GM18873 (cell line): ENCODE data around the gene IL17D.
"Not testable (repeated sequence)": the region's sequence is repeated elsewhere in the genome, so short reads cannot be mapped to it uniquely, and the experiment has no call there.

ENCODE experiments used
- ATAC-seq: cut with Tn5 transposase; IDR thresholded peaks from one replicate; pipeline ENCODE4 v1.9.1; 2021; ENCODE audit warnings: mild to moderate bottlenecking, moderate library complexity, moderate number of reproducible peaks; ENCODE audit not compliant: unreplicated experiment, low FRiP score

IL17D gene

GRCh38 chr13:20717581-20718542 lies 14.4 kb downstream of the IL17D start:
- no peak for ATAC-seq

- ATAC-seq: no peak
Observed at GRCh38 chr13:20718958-20719566, 15.6 kb downstream of the IL17D start.

DNA sequence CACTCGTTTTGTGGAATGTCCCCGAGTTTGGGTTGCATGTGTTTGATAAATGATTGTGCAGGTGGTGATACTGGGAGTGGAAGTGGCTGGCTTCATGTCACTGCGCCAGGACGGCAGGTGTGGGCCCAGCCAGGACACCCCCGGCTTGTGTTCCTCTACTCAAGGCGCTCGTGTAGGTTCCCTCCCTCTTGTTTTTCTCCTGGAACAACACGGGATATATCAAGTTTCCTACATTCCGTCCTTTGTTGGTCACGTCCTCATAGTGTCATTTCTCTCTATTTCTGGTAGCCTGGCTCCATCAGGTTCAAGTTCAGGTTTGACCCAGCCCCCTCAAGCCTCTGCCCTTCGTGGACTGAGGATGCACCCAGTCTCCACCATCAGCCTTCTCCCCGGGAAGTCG lies 16.3 kb downstream of the IL17D start:
- ATAC-seq: no peak

DNA sequence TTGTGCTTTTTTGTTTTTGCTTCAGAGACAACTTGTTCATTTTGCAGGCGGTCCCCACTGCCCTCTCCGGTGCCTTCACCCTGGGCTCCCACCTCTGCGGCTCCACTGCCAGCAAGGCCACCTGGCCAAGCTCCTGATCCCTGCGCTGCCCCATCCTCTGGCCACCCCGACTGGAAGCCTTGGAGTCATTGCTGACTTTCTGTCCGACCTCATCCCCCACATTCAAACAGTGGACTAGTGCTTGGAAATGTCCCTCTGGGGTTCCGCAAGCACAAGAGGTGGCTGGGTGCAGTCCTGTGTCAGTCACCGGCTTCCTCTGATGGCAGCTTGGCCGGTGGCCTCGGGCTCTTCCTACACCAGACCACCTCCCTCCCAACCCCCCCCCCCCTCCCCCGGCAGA lies 17.0 kb downstream of the IL17D start:
- ATAC-seq: no peak

DNA sequence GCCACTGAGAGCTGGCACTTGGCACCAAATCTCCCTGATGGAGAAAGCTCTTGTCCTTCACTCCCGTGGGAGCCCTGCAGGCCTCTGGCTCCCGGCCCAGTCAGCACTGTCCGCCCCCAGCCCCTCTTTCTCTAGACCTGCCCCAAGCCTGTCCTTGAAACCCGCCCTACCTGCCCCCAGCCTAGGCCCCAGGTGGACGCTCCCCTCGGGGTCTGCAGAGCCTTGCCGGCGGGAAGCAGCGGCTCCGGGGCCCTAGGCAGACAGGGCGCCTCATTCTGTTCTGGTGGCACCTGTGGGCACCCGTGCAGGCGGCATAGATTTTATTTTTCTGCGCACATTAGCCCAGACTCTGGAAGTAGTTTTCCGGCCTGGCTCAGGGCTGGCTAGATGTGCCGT lies 17.6 kb downstream of the IL17D start:
- no peak for ATAC-seq

- ATAC-seq: no peak
Observed at GRCh38 chr13:20721454-20722357, 18.2 kb downstream of the IL17D start.

DNA sequence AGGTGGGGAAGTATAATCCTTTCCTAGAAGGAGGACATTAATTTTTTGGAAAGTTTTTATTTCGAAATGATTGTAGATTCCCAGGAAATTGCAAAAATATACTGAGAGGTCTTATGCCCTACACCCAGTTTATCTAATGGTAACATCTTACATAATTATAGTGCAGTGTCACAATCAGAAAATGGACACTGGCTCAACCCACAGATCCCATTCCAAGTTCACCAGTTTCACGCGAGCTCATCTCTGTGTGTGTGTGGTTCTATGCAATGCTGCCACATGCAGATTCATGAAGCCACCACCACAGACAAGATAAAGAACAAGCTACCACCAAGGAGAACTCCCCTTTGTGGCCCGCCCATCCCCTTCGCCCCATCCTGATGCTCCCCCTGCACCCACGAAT lies 24.4 kb downstream of the IL17D start:
- no peak for ATAC-seq

- no peak for ATAC-seq
Observed at GRCh38 chr13:20728579-20729311, 25.2 kb downstream of the IL17D start.

DNA sequence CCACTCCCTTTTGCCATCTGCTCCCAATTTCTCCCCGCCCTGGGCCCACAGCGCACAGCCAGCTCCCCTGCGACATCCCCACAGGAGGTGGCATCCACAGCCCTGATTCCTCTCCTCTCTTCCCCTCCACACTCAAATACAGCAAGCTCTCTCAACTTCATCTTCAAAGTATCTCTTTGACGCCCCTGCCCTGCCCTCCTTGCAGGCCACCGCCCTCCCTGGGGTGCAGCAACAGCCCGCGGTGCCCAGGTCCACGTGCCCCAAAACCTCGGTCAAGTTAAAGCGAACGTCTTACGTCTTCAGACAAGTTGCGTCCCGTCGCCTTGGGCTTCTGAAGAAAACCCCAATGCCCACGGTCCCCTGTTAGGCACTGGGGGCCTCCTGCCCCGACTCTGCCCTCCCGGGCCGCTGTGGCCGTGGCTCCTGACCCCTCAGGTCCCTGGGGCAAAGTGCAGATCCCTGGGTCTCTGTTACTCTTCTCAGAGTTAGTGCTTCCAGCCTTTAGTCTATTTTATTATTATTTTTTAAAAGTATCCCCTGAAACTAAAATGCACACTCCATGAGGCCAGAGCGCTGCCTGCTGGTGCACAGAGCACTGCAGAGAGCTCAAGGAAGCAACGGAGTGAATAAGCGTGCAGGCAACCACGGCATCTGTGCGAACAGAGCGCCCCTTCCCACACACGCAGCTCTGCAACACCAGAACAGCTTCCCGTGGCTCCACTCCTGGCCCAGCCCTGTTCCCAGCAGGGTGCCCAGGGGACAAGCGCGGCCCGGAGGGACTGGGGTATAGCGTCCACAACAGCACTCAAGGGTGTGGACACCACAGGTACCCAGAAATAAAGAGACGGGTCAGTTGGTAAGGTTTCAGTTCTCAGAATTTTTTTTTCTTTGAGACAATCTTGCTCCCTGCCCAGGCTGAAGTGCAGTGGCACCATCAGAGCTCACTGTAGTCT lies 26.4 kb downstream of the IL17D start:
- ATAC-seq: no peak

DNA sequence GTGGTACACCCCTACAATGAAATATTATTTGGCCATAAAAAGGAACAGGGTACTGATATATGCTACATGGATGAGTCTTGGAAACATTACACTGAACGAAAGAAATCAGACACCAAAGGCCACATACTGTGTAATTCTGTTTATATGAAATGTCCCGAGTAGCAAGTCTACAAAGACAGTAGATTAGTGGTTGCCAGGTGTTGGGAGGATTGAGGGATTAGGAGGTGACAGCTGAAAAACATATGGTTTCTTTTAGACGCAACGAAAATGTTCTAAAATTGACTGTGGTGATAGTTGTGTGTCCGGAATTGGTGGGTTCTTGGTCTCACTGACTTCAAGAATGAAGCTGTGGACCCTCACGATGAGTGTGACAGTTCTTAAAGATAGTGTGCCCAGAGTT lies 35.1 kb downstream of the IL17D start:
- ATAC-seq: no peak

DNA sequence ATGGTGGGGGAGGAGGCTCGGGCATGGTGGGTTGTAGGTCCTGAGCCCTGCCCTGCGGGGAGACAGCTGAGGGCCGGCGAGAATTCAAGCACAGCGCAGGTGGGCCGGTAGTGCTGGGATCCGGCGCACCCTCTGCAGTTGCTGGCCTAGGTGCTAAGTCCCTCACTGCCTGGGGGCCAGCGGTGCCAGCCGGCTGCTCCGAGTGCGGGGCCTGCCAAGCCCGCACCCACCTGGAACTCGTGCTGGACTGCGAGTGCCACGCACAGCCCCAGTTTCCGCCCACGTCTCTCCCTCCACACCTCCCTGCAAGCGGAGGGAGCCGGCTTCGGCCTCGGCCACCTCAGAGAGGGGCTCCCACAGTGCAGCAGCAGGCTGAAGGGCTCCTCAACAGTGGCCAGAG lies 36.5 kb downstream of the IL17D start:
- no peak for ATAC-seq

- not testable (repeated sequence) for ATAC-seq
Observed at GRCh38 chr13:20743830-20744404, 40.4 kb downstream of the IL17D start.

- no peak for ATAC-seq
Observed at GRCh38 chr13:20749377-20749776, 45.9 kb downstream of the IL17D start.

DNA sequence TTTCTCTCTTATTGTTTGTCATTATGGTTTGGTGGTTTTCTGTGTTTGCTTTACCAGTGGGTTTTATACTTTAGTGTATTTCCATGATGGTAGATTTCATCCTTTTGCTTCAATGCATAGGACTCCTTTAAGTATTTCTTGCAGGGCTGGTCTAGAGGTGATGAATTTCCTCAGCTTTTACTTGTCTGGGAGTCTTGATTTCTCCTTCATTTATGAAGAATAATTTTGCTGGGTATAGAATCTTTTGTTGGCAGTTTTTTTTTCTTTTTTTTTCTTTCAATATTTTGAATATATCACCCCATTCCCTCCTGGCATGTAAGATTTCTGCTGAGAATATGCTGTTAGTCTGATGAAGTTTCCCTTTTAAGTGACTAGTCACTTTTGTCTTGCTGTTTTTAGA lies 50.5 kb downstream of the IL17D start:
- ATAC-seq: no peak

DNA sequence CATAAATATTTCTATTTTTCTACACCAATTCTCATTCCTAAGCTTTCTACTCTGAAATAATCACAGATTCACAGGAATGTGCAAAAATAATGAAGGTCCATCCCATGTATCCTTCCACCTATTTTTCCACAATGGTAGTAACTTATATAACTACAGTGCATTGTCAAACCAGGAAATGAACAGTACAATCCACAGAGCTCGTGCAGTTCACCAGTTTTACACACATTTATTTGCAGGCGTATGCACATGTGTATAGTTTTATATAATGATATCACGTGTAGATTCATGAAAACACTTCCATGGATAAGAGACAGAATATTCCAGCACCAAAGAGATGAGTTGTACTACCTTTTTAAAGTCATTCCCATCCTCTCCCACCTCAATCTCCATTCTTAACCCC lies 57.4 kb downstream of the IL17D start:
- no peak for ATAC-seq

DNA sequence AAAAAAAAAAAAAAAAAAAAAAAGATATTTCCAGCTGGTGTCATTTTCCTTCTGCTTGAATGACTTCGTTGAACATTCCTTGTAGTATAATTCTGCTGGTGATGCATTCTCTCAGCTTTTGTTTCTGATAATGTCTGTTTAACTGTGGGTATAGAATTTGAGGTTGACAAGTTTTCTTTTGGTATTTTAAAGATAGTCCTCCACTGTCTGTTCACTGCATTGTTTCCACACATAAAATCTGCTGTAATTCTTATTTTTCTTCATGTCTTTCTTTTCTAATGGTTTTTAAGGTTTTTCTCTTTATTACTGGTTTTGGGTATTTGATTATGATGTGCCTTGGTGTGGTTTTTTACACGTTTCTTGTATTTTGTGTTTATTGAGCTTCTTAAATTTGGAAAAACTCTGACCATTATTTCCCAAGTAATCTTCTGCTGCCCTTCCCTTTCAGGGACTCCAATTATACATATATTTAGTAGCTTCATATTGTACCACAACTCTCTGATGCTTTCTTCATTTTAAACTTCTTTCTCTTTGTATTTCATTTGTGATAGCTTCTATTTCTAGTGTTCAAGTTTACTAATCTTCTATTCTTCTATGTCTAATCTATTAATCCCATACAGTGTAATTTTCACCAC lies 63.9 kb downstream of the IL17D start:
- no peak for ATAC-seq

GRCh38 chr13:20769091-20769490 lies 65.6 kb downstream of the IL17D start:
- ATAC-seq: no peak

- no peak for ATAC-seq
Observed at GRCh38 chr13:20769834-20770233, 66.3 kb downstream of the IL17D start.
